GM23248 (cell line): Measurements from ENCODE around the gene IAPP.

Experiments
- EZH2 ChIP-seq: fragments of 200-600 bp; sonication (generic); IDR thresholded peaks from 2 replicates; pipeline ENCODE4 v1.6.1; 2018; ENCODE audit warnings: antibody characterized with exemption, mild to moderate bottlenecking; ENCODE audit not compliant: insufficient read depth, poor library complexity, severe bottlenecking
- EZH2phosphoT487 ChIP-seq: fragments of 200-600 bp; sonication (generic); IDR thresholded peaks from 2 replicates; pipeline ENCODE4 v1.6.1; 2018; ENCODE audit warnings: antibody characterized with exemption, moderate library complexity, mild to moderate bottlenecking, low read depth; ENCODE audit not compliant: insufficient read depth

DNA sequence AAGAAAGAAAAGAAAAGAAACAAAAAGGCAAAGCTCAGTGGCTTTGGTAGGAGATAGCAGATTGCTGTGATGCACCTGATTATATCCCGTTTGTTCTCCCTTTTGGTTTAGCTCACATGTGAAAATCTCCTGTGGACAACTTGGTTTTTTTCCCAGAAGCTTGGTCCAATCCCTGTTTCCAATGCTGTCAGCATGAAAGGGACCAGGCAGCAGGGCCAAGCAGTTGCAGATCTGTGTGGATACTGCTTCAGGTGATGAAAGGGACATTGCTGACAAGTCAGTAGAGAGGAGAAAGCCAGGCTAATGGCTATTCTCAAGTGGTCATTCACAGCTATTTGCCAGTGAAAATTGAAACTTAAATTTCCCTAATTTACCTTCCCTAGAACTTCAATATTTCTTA is 19.2 kb upstream of the IAPP start:
- TF ChIP-seq EZH2phosphoT487 = no peak
- TF ChIP-seq EZH2 = no peak
